Measurements from ENCODE around the gene KCNG2. TPM values are rescaled to one million over a fixed set of nuclear protein-coding genes. Genes with fewer than 3 reads are reported as not detected.

KCNG2 gene
- total RNA-seq, 2 experiments from 2014 or later = not detected

DNA sequence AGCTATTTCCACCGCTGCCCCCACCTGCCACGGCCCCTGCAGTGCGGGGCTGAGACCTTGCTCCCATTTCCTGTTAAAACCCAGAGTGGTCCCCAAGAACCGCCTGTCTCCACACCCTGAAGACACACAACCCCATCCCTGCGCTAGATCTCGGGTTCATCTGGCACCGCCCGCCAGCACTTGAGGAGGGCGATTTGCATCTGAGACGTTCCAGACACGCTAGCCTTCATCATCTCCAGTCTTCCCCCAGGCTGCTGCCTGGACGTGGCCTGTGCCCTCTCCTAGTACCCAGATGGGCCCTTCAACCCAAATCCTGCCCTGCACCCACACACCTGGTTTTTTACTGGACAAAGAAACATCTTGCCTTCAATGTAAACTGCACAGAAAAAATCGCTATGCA is 103.9 kb downstream of the KCNG2 start:
- CTCF ChIA-PET = no interaction called here
- POLR2A ChIA-PET = no interaction called here

DNA sequence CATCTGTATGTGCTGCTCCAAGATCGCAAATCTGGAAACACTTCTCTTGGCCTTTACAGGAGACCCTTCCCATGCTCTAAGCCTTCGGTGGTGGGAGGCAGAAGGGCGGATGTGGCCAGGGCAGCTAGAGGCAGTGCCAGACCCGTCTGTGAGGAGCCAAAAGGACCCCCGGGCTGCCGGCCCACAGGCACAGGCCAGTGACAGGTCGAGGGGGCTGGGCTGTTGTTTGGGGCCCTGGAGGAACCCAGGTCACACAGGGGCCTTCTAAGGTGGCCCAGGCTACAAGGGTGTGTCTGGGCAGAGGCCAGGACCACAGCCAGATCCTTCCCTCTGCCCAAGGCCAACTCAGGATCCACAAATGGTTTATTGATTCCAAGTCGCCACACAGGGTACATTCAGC is 104.3 kb downstream of the KCNG2 start:
- ChIA-PET CTCF (no interaction called here), POLR2A (no interaction called here)

DNA sequence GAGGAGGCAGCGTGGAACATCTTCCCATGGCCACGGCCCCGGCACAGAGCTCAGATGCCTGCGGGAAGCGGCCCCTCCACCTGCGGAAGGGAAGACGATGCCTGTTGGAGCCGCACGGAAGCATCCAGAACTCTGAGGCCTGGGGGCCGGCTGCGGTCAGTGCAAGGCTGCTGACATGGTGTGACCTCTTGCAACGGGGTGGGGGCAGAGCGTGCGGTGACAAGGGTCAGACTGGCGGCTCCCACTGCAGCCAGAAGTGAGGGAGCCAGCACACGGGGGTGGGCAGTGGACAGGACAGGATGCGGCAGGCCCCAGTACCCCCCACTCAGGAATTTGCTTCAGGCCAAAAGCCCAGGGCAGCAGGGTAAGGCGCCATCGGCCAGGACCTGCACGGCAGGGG is 104.9 kb downstream of the KCNG2 start:
- ChIA-PET POLR2A (no interaction called here), CTCF (no interaction called here)

DNA sequence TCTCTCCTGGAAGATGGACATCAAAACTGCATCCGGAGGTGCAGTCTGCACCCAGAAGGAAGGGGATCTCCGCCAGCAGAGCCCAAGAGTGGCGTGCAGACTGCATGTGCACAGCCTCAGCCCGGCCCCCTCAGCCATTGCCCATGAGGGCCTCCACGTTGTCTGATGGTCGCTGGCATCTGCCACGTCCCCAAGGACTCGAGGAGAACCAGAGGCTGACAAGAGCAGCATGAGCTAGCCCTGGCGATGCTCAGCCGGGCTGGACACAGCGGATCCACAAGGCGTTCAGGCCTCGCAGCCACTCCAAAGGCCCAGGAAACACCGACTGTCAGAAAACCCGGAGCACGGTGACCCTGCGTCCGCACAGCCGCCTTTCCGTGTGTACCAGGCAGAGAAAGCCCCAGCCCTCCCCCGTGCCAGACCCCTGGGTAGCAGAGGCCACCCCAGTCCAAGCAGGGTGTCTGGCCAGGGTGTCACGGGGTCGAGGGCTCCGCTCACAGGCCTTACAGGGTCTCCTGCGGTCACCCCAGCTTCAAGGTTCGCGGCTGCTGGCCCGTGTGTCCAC is 105.4 kb downstream of the KCNG2 start:
- CTCF ChIA-PET = no interaction called here
- POLR2A ChIA-PET = no interaction called here

DNA sequence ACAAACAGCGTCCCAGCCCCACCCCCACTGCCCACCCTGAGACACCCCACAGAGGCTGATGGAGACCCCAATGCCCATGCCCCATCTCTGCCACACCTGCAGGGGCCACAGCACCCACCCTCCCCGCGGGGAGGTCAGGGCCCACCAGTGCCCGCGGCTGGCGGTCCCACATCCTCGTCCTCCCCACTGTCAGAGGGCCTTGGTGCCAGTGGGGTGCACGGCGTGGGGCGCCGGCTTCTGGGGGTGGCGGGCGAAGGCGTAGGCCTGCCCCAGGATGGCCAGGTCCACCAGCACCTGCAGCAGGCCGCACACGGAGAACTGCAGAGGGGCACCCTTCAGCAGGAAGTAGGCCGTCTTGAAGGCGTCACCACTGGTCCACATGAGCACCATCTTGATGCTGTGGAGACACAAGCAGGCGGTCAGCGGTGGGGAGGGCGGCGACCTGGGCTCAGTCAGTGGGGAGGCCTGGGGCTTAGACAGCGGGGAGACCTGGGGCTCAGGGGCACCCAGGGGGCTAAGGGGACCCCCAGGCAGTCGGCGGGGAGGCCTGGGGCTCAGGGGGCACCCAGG is 106.1 kb downstream of the KCNG2 start:
- POLR2A ChIA-PET = no interaction called here
- CTCF ChIA-PET = no interaction called here

DNA sequence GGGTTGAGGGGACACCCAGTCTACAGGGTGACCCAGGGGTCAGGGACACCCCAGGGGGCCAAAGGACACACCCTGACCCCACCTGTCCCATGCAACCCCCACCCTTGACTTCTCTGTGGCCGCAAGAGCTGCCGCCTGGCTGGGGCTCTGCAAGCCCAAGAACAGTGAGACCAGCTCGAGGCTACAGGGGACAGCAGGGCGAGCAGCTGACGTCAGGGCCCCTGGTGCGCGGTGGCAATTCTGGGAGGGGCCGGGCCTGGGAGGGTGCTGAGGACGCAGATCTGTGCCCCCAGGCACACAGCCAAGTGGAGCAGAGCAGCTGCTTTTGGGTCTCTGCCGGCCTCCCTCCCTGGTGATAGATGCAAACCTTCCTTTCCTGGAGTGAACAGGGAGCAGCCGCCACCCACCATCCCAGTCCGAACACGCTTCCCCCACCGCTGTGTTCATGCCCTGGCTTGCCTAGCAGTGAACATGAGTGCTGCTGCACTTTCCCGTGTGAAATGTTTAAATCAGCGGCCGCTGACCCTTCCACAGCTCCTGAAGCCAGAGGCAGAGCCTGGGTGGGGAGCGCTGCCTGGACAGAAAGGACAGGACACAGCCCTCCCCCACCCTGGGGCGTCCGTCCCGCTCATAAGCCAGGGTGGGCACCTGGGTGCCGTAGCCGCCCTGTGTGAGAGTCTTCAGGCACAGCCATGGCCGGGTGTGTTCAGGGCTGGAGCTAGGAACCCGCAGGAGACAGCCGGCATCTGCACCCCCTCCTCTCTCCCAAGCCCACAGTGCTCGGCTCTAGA is 106.8 kb downstream of the KCNG2 start:
- ChIA-PET CTCF (no interaction called here), POLR2A (no interaction called here)

DNA sequence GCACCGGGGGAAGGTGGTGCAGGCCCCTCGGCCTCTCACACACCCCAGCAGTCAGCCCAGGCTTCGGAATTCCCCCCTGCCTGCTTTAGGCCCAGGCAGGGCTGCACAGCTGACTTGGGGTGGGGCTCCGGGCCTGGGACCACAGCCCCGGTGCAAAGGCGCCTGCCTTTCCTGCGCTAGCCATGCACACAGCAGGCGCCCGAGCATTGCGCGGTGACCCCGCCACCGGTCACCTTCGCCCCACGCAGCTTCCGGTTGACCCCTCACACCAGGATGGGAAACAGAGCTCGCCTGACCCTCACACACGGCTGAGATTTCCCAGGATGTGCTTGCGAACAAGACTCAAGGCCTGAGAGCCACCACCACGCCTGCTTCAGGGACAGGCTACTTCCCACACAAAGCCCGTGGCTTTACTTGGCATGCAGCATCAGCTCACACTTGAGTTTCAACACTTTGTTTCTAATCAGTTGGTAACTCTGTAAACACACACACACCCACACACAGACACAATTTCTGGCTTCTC is 107.7 kb downstream of the KCNG2 start:
- ChIA-PET CTCF (no interaction called here), POLR2A (no interaction called here)

DNA sequence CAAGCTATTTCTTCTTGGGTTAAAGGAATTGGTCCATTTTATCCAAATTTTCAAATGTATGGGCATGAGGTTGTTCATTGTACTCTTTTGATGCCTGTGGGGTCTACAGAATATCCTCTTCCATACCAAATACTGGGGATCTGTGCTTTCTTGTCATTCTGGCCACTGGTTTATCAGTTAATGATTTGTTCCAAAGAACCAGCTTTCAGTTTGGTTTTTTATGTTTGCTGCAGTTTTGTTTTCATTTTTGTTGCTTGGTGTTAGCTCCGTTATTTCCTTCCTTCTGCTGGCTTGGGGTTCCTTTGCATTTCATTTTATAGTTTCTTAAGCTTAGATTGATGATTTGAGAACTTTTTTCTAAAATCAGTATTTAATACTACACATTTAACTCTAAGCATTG is 108.3 kb downstream of the KCNG2 start:
- ChIA-PET CTCF (no interaction called here), POLR2A (no interaction called here)

DNA sequence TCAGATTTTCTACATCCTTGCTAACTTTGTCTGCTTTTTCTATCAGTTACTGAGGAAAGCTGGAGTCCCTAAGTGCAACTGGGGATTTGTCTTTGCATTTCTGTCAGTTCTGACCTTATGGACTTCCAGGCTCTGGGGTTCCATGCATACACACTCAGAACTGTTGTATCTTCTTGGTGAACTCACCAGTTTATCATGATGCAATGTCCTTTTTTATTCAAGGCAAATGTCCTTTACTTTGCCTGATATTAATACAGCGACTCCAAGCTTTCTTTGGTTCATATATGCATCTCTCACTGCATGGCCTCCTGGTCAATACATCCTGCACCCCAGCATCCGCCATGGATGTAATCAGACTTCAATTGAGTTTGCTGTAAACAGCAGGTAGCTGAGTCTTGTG is 109.0 kb downstream of the KCNG2 start:
- ChIA-PET CTCF (no interaction called here), POLR2A (no interaction called here)

DNA sequence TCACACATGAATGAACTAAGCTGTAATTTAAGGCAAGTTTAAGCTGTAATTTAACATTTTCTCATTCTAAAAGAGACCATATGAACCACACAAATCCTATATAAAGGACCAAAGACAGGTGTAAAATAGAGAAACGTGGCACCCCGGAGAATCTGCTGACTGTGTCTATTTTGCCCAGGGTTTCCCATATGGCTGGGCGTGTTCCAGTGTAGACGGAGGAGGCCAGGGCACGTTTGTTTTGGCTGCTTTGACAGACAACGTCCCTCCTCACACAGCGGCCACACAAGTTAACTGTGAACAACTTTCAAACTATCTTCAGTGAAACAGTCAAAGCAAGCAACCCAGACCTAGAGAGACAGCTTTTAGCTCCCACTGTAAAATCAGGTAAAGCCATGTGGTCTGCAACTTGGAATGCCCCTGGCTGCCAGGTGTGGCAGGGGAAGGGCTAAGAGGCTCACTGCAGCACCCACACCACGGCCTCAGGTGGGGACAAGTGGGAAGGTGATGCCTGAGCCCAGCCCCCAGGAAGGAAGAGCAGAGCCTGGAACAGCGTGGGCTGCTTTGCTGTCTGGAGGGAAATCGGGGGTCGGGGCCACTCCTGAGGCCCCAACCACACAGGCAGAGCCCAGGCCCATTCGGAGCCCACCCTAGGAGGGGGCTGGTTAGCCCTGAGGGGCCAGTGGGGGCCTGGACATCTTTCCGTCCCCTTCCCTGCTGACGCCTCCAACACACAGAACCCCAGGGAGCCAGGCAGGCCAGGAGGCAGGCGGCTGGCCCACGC is 113.0 kb downstream of the KCNG2 start:
- CTCF ChIA-PET = no interaction called here
- POLR2A ChIA-PET = no interaction called here

DNA sequence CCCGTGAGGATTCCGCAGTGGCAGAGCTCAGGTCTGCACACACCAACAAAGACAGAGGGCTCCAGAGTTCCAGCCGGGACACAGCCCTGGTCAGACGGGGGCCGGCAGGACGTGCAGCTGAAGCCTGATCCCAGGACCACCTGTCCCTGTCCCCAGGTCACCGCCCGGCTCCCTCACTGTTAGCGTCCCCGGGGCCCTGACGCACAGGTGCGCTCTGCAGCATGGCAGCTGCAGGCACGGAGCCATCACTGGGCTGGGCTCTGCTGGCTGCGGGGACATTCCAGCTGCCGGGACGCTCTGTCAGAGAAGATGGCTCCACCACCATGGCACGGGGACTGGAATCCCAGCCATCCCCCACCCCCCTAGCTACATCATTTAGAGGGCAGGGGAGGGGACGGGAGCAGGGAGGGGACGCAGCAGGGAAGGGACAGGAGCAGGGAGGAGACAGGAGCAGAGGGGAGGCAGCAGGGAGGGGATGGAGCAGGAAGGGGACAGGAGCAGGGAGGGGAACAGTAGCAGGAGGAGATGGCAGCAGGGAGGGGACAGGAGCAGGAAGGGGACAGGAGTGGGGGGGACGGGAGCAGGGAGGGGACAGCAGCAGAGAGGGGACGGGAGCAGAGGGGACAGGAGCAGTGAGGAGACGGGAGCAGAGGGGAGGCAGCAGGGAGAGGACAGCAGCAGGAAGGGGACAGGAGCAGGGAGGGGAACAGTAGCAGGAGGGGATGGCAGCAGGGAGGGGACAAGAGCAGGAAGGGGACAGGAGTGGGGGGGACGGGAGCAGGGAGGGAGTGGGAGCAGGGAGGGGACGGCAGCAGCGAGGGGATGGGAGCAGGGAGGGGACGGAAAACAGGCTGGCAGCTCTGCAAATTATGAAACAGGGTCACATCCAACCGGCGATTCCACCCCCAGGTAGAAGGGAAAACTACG is 113.9 kb downstream of the KCNG2 start:
- CTCF ChIA-PET = no interaction called here
- POLR2A ChIA-PET = no interaction called here

DNA sequence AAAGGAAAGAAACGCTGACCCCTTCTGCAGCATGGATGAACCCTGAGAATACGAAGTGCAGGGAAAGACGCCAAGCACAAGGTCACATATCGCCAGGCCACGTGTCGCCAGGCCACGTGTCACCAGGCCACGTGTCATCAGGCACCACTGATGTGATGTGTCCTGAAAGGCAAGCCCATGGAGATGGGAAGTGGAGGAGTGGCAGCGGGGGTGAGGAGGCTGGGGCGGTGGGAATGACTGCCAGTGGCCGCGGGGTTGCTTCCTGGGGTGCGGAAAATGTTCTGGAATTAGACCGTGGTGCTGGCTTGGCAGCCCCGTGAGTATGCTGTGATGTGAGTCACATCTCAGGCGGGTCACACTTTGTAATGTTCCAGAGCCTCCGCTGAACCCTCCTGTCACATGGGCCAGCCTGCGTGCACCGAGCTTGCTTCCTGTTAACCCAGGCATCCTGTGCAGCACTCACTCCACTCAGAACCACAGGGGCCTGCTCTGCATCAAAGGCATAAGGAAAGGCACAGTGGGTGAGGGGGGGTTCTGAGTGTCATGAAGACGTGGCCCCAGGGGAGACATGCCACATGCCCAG is 114.8 kb downstream of the KCNG2 start:
- ChIA-PET POLR2A (no interaction called here), CTCF (no interaction called here)

DNA sequence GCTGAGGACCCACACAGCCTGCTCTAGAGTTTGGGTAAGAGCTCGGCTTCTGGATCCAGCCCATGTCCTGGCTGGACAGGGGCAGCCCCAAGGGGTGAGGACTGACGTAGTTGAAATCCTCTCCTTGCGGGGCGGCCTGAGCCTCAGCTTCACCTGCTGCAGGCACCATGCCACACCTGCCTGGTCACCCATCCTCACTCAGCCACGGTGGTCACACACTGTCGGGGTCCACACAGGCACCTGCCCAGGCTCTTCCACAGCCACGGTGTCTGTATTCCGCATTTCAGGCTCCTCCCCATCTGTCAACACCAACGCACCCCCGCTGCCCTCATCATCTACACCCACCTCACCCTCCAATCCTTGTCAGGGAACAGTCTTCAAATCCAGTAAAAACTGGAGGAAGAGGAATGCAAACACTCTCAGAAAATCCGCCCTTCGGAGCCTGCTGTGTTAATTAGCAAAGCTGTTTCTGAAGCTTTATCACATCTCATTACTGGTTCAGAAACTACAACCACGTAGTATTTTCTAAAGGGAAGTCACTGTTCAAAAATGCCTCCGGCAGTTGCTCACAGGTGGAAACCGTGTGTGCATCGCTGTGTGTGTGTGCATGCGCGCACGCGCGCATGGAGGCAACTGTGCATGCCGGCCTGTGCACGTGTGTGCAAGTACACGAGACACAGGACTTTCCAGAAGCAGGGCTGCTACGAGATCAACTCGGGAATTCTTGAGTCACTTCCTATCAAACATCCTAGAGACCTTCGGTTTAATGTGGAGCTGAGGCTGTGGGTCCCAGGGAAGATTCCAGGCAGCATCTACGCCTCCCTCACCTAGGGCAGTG is 115.5 kb downstream of the KCNG2 start:
- ChIA-PET CTCF (no interaction called here), POLR2A (no interaction called here)

DNA sequence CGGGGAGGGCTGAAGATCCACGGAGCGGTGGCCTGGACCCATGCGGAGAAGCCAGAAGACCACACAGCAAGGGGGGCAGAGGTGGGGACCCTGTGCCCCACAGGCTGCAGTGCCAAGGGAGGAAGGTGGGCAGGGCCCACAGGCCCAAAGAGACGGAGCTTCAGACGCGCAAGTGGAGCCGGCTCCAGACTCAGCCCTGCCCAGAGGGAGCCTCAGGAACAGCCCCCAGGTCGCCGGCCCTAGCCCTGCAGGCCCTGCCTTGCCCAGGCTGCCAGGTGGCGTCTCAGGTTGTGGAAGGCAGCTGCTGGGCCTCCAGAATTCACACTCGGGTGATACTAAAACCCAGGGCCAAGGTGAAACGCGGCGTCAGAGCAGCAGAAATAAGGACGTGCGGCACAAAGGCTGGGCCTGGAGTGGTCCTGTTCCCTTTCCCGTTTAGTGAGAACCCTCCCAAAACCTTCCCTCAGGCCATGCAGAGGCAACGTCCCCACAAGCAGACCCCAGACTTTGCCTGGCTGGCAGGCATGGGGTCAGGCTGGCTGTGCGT is 116.9 kb downstream of the KCNG2 start:
- ChIA-PET POLR2A (no interaction called here), CTCF (no interaction called here)

DNA sequence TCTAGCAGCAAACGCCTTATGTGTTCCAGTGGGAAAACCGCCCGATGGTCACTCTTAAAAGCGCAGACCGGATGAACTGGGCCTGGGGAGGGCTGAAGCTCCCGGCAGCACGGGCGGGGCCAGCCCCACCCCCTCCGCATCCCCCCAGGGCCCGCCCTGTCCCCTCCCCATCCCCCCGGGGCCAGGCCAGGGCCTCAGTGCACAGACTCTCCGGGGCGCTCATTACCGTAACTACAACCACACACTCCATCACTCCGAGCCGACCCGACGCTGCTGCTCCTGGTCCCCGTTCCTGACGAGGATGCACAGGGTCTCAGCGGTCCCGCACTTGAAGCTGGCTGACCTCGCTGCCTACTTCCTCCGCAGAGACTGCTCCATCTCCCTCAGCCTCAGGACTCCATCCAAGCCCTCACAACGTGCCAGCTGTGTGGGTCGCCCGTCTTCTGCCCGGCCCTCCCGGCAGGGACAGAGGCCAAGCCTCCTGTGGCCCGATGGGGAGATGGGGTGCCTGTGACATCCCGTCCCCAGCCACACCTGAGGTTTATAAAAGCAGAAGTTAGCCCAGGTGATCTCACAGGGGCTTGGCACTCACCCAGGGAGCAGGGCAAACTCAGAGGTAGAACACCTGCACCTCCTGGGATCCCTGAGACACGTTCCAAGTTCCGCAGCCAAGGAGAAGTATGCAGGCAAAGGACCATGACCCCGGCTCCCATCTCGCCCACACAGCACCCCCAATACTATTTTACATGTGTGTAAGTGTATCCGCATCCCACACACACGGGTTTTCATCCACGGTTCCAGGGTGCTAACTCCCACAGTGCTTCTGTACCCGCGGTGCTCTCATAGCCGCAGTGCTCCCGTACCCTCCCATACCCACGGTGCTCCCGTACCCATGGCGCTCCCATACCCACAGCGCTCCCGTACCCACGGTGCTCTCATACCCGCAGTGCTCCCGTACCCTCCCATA is 117.7 kb downstream of the KCNG2 start:
- CTCF ChIA-PET = no interaction called here

DNA sequence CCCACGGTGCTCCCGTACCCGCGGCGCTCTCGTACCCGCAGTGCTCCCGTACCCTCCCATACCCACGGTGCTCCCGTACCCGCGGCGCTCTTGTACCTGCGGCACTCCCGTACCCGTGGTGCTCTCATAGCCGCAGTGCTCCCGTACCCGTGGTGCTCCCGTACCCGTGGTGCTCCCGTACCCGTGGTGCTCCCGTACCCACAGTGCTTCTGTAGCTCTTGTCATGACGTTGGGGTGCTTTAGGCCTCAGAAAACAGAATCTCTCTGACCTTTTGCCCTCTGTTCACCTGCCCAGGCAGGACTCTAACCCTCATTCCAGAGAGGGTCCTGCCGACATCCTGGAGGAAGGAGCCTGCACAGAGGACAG is 118.4 kb downstream of the KCNG2 start:
- ChIA-PET POLR2A (no interaction called here), CTCF (no interaction called here)

More for the DNA sequence above, 117.7 kb downstream of the KCNG2 start:
- POLR2A ChIA-PET = no interaction called here

DNA sequence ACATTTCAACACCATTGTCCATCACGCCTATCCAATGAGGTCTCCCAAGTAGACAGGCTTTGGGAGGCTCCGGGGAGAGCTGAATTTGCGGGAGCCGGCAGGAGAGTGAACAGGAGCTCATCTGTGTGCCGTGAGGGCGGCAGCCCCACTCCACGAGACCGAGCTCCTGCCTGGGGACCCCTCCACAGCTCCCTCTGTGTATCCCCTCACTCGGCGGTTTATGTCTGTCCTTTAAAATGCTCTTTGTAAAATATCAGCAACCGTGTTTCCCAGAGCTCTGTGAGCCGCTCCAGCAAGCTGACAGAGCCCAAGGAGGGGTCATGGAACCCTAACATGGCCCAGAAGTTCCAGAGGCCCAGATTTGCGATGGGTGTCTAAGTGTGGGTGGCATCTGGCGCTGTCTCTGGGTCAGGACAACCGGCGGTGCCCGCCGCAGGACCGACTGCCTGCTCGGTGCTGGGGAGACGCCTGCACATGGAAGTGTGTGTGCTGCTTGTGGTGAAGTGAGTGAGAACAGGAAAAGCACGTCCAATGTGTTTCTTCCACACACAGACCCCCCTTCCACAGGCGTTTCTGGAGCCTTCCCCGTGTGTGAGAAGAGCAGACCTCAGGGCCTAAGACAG is 118.9 kb downstream of the KCNG2 start:
- ChIA-PET CTCF (interaction anchor here (0.6 kb wide), 1 partner anchor 174 kb away, joined by 4 read pairs; no protein-coding TSS in a partner anchor), POLR2A (no interaction called here)

All from activated CD8-positive, alpha-beta memory T cell treated with anti-CD3 and anti-CD28 coated beads for 36 hours (primary cell).